ENCODE measurements around the gene SFMBT1.

DNA sequence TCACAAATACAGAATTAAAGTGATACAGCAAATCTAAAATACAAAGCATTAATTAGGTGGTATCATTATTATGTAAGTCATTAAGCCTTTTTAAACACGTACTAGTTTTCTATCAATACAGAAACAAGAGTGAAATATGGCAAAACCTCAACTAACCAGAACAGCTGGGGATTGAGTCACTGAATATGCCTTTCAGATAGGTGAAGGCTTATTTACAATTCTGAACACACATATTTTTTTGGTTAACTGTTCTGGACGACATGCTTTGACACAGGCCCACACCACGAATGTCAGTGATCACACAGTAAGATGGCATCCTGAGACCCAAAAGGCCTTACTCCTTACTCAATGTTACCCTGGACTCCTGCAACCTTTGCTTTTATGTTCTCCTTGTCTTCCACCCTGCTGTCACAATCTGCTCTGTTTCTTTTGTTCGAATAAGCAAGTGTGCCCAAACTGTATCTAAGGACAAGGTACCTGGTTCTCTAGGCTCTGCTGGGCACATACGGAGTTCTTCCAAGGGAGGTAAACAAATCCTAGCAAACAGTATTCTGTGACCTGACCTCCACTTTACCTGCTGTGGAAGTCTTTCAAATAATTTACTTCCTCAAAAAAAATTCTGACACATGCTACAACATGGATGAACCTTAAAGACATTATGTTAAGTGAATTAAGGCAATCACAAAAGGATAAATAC is 7.0 kb downstream of the SFMBT1 start:
- TF ChIP-seq, protein P1, sequence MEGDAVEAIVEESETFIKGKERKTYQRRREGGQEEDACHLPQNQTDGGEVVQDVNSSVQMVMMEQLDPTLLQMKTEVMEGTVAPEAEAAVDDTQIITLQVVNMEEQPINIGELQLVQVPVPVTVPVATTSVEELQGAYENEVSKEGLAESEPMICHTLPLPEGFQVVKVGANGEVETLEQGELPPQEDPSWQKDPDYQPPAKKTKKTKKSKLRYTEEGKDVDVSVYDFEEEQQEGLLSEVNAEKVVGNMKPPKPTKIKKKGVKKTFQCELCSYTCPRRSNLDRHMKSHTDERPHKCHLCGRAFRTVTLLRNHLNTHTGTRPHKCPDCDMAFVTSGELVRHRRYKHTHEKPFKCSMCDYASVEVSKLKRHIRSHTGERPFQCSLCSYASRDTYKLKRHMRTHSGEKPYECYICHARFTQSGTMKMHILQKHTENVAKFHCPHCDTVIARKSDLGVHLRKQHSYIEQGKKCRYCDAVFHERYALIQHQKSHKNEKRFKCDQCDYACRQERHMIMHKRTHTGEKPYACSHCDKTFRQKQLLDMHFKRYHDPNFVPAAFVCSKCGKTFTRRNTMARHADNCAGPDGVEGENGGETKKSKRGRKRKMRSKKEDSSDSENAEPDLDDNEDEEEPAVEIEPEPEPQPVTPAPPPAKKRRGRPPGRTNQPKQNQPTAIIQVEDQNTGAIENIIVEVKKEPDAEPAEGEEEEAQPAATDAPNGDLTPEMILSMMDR (IDR thresholded peaks at IDR 0.05), result no peak
- TF ChIP-seq POLR2A (IDR thresholded peaks at IDR 0.05), result no peak

Measured in Peyer's patch (tissue), 4 donors.